ENCODE measurements around the gene KCNMB4.

Gene KCNMB4

DNA sequence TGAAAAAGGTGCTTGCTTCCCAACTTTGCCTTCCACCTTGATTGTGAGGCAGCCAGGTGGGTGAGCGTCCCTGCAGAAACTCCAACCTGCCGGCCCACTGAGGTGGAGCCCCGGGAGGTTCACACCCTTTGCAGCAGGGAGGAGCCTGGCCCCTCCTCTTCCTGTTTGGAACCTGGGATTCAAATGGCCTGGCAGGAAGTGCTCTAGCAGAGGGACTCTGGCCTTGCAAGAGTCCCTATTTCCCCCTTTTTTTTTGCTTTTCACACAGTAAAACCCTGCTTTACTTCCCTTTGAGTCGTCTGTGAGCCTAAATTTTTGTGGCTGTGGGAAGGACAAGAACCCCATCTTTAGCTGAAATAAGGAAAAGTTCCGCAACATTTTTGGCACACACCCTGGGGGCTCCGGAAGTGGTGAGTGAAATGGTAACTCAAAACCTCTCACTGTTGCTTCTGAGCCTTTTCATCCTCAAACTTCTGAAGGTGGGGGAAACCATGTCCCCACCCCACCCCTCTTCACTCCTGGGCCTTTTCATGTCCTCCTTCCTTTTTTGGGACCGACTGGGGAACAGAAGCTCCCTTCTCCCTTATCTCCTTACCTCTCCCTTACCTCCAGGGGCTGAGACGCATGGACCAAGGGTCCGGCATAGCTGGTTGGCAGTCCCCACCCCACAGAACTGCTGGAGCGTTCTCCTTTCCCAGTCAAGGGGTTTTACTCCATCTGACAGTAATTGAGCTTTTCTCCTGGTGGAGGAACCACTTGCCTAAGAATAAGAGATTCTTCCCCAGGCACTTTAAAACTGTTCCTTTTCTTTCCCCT, 102.0 kb downstream of the KCNMB4 start:
- no peak overlapping the region for H3K4me3 ChIP-seq (ENCODE audit: low read depth, low read length)
- no peak for DNase-seq (ENCODE audit: low read depth)
- TF ChIP-seq, protein P1, sequence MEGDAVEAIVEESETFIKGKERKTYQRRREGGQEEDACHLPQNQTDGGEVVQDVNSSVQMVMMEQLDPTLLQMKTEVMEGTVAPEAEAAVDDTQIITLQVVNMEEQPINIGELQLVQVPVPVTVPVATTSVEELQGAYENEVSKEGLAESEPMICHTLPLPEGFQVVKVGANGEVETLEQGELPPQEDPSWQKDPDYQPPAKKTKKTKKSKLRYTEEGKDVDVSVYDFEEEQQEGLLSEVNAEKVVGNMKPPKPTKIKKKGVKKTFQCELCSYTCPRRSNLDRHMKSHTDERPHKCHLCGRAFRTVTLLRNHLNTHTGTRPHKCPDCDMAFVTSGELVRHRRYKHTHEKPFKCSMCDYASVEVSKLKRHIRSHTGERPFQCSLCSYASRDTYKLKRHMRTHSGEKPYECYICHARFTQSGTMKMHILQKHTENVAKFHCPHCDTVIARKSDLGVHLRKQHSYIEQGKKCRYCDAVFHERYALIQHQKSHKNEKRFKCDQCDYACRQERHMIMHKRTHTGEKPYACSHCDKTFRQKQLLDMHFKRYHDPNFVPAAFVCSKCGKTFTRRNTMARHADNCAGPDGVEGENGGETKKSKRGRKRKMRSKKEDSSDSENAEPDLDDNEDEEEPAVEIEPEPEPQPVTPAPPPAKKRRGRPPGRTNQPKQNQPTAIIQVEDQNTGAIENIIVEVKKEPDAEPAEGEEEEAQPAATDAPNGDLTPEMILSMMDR (IDR thresholded peaks at IDR 0.05; ENCODE audit: control insufficient read depth, extremely low read depth, insufficient read depth): no peak

DNA sequence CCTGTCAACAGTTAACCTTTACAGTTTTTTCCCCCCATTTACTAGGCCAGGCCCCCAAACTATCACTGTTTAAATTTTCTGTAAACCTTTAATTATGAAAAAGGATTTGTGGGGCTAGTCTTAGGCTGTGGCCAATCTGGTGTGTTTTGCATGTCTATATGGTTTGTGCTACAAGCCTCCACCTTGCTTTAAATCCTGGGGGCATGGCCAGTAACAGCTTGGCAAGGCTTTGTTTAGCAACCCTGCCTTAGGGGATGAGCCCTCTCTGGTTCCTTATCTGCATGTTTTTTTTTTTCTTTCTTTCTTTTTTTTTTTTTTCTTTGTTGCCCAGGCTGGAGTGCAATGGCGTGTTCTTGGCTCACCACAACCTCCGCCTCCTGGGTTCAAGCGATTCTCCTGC, 102.7 kb downstream of the KCNMB4 start:
- no peak overlapping the region for H3K4me3 ChIP-seq (ENCODE audit: low read depth, low read length)
- DNase-seq (ENCODE audit: low read depth): no peak

DNA sequence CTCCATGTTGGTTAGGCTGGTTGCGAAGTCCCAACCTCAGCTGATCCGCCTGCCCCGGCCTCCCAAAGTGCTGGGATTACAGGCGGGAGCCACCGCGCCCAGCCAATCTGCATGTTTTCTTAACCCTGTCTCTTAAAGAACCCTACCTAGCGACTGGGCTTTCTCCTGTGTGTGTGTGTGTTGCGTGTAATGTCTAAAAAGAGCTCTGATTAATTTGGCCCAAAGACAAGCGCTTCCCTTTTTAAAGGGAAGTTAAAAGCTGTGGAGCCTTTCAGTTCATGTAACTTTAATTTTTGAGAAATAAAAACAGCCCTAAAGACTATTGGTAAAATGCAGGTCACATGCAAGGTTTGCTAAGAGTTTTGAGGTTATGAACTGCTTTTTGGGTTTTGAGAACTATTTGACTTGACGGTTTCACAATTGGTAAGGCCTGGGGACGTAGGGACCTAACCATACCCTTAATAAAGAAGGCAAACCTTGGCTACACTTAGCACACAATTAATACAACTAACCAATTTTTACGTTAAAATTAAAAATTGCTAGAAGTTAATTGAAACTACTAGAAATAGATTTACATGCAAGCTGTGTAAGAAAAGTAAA, 103.2 kb downstream of the KCNMB4 start:
- no peak for DNase-seq (ENCODE audit: low read depth)
- H3K4me3 ChIP-seq (ENCODE audit: low read depth, low read length): no peak overlapping the region
- TF ChIP-seq, protein P1 (IDR thresholded peaks at IDR 0.05; ENCODE audit: control insufficient read depth, extremely low read depth, insufficient read depth): no peak

More for the DNA sequence above, 102.7 kb downstream of the KCNMB4 start:
- TF ChIP-seq, protein P1 (IDR thresholded peaks at IDR 0.05; ENCODE audit: control insufficient read depth, extremely low read depth, insufficient read depth): no peak

DNA sequence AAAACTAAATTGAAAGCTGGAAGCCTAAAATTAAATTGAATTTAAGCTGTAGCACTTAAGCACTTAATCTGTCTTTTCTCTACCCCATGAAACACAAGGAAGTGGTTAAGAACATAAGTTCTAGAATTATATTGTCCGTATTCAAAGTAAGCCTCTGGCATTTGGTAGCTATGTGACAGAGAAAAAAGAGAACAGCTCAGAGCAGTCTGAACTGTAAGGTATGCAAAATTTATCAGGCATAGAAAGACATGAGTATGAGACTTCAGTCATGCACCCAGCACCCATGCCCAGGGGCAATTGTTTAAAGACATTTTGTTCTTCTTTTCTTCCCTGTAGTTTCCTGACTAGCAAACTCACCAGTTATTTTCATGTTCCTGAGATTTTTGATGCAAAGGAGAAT, 116.7 kb downstream of the KCNMB4 start:
- DNase-seq (ENCODE audit: low read depth): no peak
- H3K4me3 ChIP-seq (ENCODE audit: low read depth, low read length): no peak overlapping the region
- TF ChIP-seq, protein P1 (IDR thresholded peaks at IDR 0.05; ENCODE audit: control insufficient read depth, extremely low read depth, insufficient read depth): no peak

All from LNCaP clone FGC (cell line).